WI38 (cell line): ENCODE data around the gene EIF2S1.

Source experiments
- H3K4me3 ChIP-seq: 2 replicates; pipeline ENCODE4 v1.5.1; 2011; ENCODE audit warnings: low read depth, mild to moderate bottlenecking, control low read depth, low read length
- TF ChIP-seq, protein P1 (sequence below): IDR thresholded peaks from 2 replicates; pipeline ENCODE4 v1.5.1; 2012; ENCODE audit warnings: low read depth, mild to moderate bottlenecking, control low read depth, low read length

EIF2S1 gene

DNA sequence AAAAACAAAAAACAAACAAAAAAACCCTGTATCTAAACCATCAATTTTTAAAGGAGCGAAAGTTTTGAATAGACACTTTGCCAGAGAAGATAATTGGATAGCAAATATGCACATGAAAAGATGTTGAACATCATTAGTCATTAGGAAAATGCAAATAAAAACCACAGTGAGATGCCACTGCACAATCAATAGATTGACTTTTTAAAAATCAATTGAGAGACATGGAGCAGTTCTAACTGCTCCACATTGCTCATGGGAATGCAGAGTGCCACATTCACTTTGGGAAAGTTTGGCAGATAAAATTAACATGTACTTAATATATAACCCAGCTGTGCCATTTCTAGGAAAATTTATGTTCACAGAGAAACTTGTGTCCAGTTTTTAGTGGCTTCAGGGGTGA, 12.7 kb downstream of the EIF2S1 start:
- no peak overlapping the region for H3K4me3 ChIP-seq
- TF ChIP-seq, protein P1, sequence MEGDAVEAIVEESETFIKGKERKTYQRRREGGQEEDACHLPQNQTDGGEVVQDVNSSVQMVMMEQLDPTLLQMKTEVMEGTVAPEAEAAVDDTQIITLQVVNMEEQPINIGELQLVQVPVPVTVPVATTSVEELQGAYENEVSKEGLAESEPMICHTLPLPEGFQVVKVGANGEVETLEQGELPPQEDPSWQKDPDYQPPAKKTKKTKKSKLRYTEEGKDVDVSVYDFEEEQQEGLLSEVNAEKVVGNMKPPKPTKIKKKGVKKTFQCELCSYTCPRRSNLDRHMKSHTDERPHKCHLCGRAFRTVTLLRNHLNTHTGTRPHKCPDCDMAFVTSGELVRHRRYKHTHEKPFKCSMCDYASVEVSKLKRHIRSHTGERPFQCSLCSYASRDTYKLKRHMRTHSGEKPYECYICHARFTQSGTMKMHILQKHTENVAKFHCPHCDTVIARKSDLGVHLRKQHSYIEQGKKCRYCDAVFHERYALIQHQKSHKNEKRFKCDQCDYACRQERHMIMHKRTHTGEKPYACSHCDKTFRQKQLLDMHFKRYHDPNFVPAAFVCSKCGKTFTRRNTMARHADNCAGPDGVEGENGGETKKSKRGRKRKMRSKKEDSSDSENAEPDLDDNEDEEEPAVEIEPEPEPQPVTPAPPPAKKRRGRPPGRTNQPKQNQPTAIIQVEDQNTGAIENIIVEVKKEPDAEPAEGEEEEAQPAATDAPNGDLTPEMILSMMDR: no peak

DNA sequence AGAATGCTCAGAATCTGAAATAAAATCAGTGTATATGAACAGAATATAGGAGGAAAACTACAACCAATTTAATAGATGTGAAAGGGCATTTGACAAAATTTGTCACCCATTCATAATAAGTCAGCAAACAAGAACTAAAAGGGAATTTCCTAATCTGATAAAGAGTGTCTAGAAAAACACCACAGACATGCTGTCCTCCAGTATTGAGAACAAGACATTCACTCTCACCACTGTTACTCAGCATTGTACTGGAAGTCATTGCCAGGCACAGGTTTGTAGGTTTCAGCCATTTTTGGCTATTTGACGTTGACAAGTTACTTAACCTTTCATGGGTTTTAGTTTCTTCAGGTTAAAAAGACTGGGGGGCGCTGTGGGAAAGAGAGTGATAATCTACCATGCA, 13.2 kb downstream of the EIF2S1 start:
- TF ChIP-seq, protein P1: no peak
- H3K4me3 ChIP-seq: no peak overlapping the region

DNA sequence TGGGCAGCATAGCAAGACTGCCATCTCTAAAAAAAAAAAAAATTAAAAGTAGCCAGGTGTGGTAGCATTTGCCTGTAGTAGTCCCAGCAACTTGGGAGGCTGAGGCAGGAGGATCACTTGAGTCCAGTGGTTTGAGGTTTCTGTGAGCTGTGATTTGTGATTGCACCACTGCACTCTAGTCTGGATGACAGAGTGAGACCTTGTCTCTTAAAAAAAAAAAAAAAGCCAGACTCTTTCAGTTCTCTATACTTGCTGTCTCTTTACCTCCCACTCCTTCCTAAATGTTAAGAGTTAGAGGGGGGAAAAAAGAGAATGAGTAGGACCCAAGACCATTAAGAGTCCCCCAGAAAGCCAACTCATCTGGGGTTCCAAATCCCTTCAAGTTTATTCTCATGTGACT, 17.8 kb downstream of the EIF2S1 start:
- no peak overlapping the region for H3K4me3 ChIP-seq
- TF ChIP-seq, protein P1: no peak

DNA sequence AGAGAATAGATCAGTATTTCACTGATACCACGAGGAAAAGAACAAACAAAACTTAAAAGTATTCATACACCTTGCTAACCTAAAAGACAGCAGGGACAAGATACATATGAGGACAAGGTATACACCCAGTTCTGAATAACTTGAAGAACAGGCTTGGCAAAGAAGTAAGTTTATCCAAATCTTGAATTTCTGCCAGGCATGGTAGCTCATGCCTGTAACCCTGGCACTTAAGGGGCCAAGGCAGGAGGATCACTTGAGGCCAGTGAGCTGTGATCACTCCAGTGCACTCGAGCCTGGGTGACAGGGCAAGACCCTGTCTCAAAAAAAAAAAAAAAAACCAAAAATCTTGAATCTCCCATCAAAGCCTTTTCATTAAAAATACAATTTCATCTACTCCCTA, 25.0 kb downstream of the EIF2S1 start:
- H3K4me3 ChIP-seq: no peak overlapping the region
- TF ChIP-seq, protein P1: no peak

DNA sequence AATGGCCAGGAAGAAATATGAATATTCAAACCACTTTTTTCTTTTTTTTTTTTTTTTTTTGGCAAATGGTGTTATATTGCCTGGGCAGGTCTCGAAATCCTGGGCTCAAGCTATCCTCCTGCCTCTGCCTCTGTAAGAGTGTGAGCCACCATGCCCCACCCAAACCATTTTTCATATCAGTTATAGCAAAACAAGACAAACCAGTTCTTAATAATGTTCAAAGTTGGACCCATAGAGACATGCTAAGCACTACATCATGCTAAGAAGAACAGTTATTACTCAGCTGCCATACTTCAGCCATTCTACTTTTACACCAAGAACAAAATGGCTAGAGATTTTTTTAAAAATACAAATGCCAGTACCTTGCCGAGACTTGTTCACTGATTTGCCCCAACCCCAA, 25.5 kb downstream of the EIF2S1 start:
- TF ChIP-seq, protein P1: no peak
- H3K4me3 ChIP-seq: no peak overlapping the region

DNA sequence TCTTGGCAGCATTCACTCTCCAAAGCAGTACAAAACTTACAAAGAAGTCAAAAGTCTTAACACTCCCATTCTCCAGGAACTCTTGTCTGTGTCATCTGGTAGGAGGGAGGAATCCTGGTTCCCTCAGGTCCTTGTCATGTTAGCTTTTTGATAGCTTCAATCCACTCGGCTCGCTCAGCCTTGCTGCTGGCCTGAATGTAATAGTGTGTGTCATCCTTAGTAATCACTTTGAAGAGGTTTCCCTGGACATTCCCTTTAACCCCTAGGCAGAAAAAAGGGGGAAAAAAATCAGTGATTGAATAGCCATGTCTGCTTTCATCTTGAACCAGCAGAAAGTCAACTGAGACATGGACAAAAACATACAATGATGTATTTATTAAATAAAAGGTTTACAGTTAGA, 27.1 kb downstream of the EIF2S1 start:
- no peak overlapping the region for H3K4me3 ChIP-seq
- TF ChIP-seq, protein P1: no peak

DNA sequence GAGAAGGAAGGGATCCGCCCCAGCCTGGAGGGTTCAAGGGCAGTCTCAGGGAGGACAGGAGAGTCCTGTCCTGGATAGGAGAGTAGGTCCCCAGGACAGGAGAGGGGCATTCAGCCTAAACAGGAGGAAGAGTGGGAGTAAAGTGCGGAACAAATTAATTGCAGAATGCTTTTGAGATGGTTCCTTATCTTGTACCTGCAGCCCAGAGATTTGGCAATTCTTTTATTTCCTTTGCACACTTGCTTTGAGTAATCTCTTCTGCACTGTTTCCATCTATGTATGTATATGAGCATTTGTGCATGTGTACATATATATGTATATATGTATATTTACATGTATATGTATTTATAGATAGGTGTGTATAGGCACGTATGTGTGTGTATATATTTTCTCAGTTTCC, 29.1 kb downstream of the EIF2S1 start:
- H3K4me3 ChIP-seq: no peak overlapping the region
- TF ChIP-seq, protein P1: no peak
